ENCODE measurements around the gene OPN3.

GRCh38 chr1:241660424-241660972 lies 20.3 kb upstream of the OPN3 start:
- TF ChIP-seq CTCF (IDR thresholded peaks at IDR 0.05), result no peak
- TF ChIP-seq ELK1 (IDR thresholded peaks at IDR 0.05; ENCODE audit: low read depth, low read length), result no peak
- TF ChIP-seq MAZ (IDR thresholded peaks at IDR 0.05; ENCODE audit: borderline replicate concordance, low read depth, low read length), result no peak
- TF ChIP-seq POLR2A (IDR thresholded peaks at IDR 0.05; ENCODE audit: low read length), result no peak
- no peak for TF ChIP-seq MAX (IDR thresholded peaks at IDR 0.05)
- TF ChIP-seq ZNF302 (CRISPR knock-in tag; IDR thresholded peaks at IDR 0.05), result no peak
- no peak for TF ChIP-seq CBX8 (IDR thresholded peaks at IDR 0.05)
- TF ChIP-seq MAFK (IDR thresholded peaks at IDR 0.05; ENCODE audit: partially characterized antibody), result no peak
- no peak for TF ChIP-seq BHLHE40 (IDR thresholded peaks at IDR 0.05; ENCODE audit: low read depth, low read length)
- TF ChIP-seq USF2 (IDR thresholded peaks at IDR 0.05), result no peak
- TF ChIP-seq SREBF2 (IDR thresholded peaks at IDR 0.05), result no peak
- TF ChIP-seq KDM5A (IDR thresholded peaks at IDR 0.05), result no peak
